ENCODE data around the gene RGPD4.

RGPD4 gene

GRCh38 chr2:107927034-107927534, 100.4 kb downstream of the RGPD4 start:
- no peak for DNase-seq (ENCODE audit: low read depth)

DNA sequence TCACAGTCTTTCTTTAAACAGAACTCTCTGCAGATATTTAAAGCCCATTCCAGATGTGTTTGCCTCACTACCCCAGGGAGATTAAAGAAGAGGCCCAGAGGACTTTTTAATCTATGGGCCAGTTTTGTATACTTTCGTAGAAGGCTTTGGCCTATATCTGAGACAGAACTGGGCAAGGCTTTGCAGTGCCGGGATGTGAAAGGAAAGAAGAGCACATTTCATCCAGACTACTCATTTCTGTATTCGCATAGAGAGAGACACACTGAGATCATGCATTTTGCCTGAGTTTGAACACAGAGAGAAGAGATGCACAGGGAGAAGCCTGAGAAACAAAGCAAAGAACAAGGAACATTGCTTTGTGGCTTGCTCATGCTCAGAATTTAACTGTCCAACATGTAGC, 104.7 kb downstream of the RGPD4 start:
- no peak for DNase-seq (ENCODE audit: low read depth)

DNA sequence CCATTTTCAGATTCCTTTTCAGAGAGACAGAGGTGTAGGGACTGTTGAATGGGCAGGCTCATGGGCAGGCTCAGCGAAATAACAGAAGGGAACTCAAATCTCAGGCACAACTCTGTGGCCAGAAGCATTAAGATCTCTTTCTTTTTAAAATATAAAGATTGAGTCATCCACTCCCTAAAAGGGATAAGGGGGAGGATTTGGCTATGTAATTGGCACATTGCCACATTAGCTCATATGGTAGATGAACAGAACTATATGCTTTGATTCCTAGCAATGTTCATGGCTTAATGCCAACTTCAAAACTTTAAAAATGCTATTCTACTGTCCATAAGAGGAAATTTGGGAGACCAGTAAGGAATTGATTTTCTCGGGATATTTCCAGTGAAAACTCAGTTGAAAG, 105.8 kb downstream of the RGPD4 start:
- no peak for DNase-seq (ENCODE audit: low read depth)

- no peak for DNase-seq (ENCODE audit: low read depth)
Observed at GRCh38 chr2:107932979-107933378, 106.3 kb downstream of the RGPD4 start.

DNA sequence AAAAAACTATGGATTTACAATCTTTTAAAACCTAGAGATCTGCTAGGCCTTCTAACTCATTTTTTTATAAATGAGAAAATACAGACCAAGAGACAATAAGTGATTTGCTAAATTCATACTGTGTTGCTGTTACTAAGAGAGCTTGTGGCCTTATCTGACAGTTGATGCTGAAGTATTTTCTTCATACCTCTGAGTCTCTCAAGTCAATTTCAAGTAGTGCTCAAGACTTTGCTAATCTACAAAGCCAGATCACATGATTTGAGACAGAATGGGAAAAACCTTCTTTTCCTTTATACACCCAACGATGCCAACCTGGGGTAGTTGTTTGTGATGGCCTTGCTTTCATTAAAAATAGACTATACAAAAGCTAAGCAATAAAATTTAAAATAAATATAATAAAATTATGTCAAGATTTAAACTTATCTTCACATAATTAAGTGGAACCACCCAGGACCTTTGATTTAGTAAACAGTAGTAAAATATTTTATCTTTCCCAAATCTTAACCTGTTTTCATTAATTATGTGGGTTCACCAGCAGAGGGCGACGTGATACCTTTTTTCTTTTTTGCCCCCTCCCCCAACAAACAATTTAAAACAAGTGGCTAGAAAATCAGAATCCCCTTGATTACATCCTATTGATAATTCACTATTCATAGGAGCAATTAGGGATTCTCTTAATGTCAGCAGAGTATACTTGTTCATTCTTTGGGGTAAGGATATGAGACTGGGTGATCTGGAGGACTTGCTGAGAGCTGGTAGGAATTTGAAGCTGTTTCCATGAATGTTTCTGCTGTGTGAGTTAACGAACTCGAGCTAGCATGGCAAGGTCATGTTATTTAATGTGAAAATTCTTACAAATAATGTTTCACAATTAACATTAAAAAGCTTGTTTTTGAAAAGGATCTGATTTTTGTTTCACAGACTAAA, 110.0 kb downstream of the RGPD4 start:
- no peak for DNase-seq (ENCODE audit: low read depth)
